Measurements from ENCODE around the gene LRRK1.

LRRK1 gene

GRCh38 chr15:101025501-101025885, 106.3 kb downstream of the LRRK1 start:
- no peak for DNase-seq

- no peak for DNase-seq
Measured at GRCh38 chr15:101025896-101026631, 106.9 kb downstream of the LRRK1 start.

- DNase-seq = no peak
Measured at GRCh38 chr15:101026656-101027272, 107.6 kb downstream of the LRRK1 start.

GRCh38 chr15:101027273-101027901, 108.2 kb downstream of the LRRK1 start:
- DNase-seq = no peak

GRCh38 chr15:101027920-101028319, 108.8 kb downstream of the LRRK1 start:
- DNase-seq = no peak

- DNase-seq = no peak
Measured at GRCh38 chr15:101028321-101028720, 109.2 kb downstream of the LRRK1 start.

- DNase-seq = no peak
Measured at GRCh38 chr15:101028772-101029438, 109.7 kb downstream of the LRRK1 start.

GRCh38 chr15:101029971-101030661, 111.0 kb downstream of the LRRK1 start:
- DNase-seq = no peak

- no peak for DNase-seq
Measured at GRCh38 chr15:101031213-101031612, 112.1 kb downstream of the LRRK1 start.

- DNase-seq = no peak
Measured at GRCh38 chr15:101033801-101034200, 114.6 kb downstream of the LRRK1 start.

- no peak for DNase-seq
Measured at GRCh38 chr15:101035611-101036010, 116.5 kb downstream of the LRRK1 start.

- DNase-seq = no peak
Measured at GRCh38 chr15:101036189-101036588, 117.0 kb downstream of the LRRK1 start.

- no peak for DNase-seq
Measured at GRCh38 chr15:101037090-101037830, 118.1 kb downstream of the LRRK1 start.

- no peak for DNase-seq
Measured at GRCh38 chr15:101038327-101039003, 119.3 kb downstream of the LRRK1 start.

GRCh38 chr15:101039461-101039860, 120.3 kb downstream of the LRRK1 start:
- no peak for DNase-seq

- no peak for DNase-seq
Measured at GRCh38 chr15:101042320-101042719, 123.2 kb downstream of the LRRK1 start.

- no peak for DNase-seq
Measured at GRCh38 chr15:101043011-101043410, 123.9 kb downstream of the LRRK1 start.

- DNase-seq = no peak
Measured at GRCh38 chr15:101043911-101044624, 124.9 kb downstream of the LRRK1 start.

GRCh38 chr15:101044625-101045235, 125.6 kb downstream of the LRRK1 start:
- DNase-seq = no peak

GRCh38 chr15:101045236-101045646, 126.1 kb downstream of the LRRK1 start:
- DNase-seq = no peak

Measured in stimulated activated CD4-positive, alpha-beta T cell treated with anti-CD3 and anti-CD28 coated beads, Interleukin-4, amount 100 ng/mL, for 4 hours (primary cell).